GDM1 (cell line): Measurements from ENCODE around the gene PXMP2.

Experiments
- DNase-seq: peaks from one replicate; lab custom pipeline; 2025; lab: John Stamatoyannopoulos, UW

Gene PXMP2

GRCh38 chr12:132754160-132754932 lies 67.0 kb downstream of the PXMP2 start:
- no peak for DNase-seq
